Right lobe of liver (tissue), 4 donors: ENCODE data around the gene FHIT.

Experiments
- CTCF ChIP-seq, 4 donors: fragments of 200-600 bp in 3 of 4; fragments of 450-650 bp in 1 of 4; IDR thresholded peaks; one replicate each; pipeline versions ENCODE4 v1.5.1 to v1.8.0; 2016 to 2022; ENCODE audit warnings: antibody characterized with exemption in 4 of 4, mild to moderate bottlenecking in 2 of 4
- POLR2A ChIP-seq: fragments of 450-650 bp; IDR thresholded peaks from one replicate; pipeline ENCODE4 v1.6.1; 2017; ENCODE audit warnings: antibody characterized with exemption, mild to moderate bottlenecking
- donor health status: DM: no; HTN: no; CAD: no.
- donor health status: DM: no; HTN: no; CAD: no.
- donor health status: DM: no; HTN: yes; CAD: no.

- TF ChIP-seq CTCF (IDR thresholded peaks at IDR 0.05) (no peak), POLR2A (no peak)
Observed at GRCh38 chr3:60090548-60090947, 1160.7 kb downstream of the FHIT start.
